PC-9 (cell line): ENCODE results near the gene ADRA1B.

ENCODE experiments used
- CTCF ChIP-seq: fragments of 200-600 bp; sonication (generic); conservative IDR thresholded peaks from 2 replicates; pipeline ENCODE4 v1.6.1; 2017; ENCODE audit warnings: mixed run types, antibody characterized with exemption, mild to moderate bottlenecking, moderate library complexity
- EZH2 ChIP-seq: fragments of 200-600 bp; sonication (generic); IDR thresholded peaks from 2 replicates; pipeline ENCODE4 v1.8.0; 2017; ENCODE audit warnings: antibody characterized with exemption, low read depth

- no peak for TF ChIP-seq EZH2
- no peak for TF ChIP-seq CTCF
Measured at GRCh38 chr5:159921721-159922120, 5.4 kb downstream of the ADRA1B start.
